Measurements from ENCODE around the gene LCP2.

DNA sequence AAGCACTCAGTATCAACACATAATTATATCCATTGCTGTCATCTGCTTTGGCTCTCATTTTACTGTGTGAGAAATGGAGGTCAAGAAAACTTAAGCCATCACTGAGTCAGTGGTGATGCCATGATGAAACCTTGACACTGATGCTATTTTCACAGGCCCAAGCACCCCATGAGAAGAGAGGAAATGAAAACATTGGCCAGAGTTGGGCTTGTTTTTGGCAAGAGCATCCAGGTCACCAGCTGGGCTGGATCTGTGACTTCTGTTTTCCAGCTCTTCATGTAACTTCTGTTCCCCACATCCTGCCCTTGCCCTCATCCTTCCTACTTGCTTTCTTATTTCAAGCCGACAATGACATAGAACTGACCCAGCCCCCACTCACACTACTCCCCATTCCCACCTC, 10.0 kb downstream of the LCP2 start:
- TF ChIP-seq POLR2A (IDR thresholded peaks at IDR 0.05; ENCODE audit: low read depth, low read length): no peak
- no peak for TF ChIP-seq BHLHE40 (IDR thresholded peaks at IDR 0.05; ENCODE audit: low read depth, low read length)
- TF ChIP-seq, protein P1, sequence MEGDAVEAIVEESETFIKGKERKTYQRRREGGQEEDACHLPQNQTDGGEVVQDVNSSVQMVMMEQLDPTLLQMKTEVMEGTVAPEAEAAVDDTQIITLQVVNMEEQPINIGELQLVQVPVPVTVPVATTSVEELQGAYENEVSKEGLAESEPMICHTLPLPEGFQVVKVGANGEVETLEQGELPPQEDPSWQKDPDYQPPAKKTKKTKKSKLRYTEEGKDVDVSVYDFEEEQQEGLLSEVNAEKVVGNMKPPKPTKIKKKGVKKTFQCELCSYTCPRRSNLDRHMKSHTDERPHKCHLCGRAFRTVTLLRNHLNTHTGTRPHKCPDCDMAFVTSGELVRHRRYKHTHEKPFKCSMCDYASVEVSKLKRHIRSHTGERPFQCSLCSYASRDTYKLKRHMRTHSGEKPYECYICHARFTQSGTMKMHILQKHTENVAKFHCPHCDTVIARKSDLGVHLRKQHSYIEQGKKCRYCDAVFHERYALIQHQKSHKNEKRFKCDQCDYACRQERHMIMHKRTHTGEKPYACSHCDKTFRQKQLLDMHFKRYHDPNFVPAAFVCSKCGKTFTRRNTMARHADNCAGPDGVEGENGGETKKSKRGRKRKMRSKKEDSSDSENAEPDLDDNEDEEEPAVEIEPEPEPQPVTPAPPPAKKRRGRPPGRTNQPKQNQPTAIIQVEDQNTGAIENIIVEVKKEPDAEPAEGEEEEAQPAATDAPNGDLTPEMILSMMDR (conservative IDR thresholded peaks at IDR 0.05; ENCODE audit: low read depth, low read length): no peak
- TF ChIP-seq MXI1 (IDR thresholded peaks at IDR 0.05; ENCODE audit: borderline replicate concordance, low read depth, low read length): no peak
- no peak for TF ChIP-seq RCOR1 (IDR thresholded peaks at IDR 0.05; ENCODE audit: insufficient replicate concordance, low read length)
- no peak for TF ChIP-seq RFX5 (IDR thresholded peaks at IDR 0.05; ENCODE audit: low read depth, low read length)
- no peak for TF ChIP-seq FOS (IDR thresholded peaks at IDR 0.05; ENCODE audit: low read depth, low read length)
- no peak for TF ChIP-seq RAD21 (IDR thresholded peaks at IDR 0.05; ENCODE audit: low read length)
- no peak for TF ChIP-seq CHD1 (IDR thresholded peaks at IDR 0.05; ENCODE audit: low read depth, low read length)
- no peak for TF ChIP-seq MAFK (IDR thresholded peaks at IDR 0.05; ENCODE audit: low read depth, low read length)
- no peak for TF ChIP-seq MAZ (IDR thresholded peaks at IDR 0.05; ENCODE audit: borderline replicate concordance, low read depth, low read length)
- TF ChIP-seq, protein P2, sequence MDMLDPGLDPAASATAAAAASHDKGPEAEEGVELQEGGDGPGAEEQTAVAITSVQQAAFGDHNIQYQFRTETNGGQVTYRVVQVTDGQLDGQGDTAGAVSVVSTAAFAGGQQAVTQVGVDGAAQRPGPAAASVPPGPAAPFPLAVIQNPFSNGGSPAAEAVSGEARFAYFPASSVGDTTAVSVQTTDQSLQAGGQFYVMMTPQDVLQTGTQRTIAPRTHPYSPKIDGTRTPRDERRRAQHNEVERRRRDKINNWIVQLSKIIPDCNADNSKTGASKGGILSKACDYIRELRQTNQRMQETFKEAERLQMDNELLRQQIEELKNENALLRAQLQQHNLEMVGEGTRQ (IDR thresholded peaks at IDR 0.05; ENCODE audit: low read depth, low read length): no peak
